GM18507 (cell line): Measurements from ENCODE around the gene SERINC5.
A peak's percentile ranks its signal among the peaks of the same experiment; 100 is the strongest.
"Not testable (repeated sequence)": the region's sequence is repeated elsewhere in the genome, so short reads cannot be mapped to it uniquely, and the experiment has no call there.

Experiments
- DNase-seq: peaks from one replicate; pipeline ENCODE4 v3.0.0; 2011; ENCODE audit warnings: low read depth; ENCODE audit not compliant: insufficient read length; ENCODE audit errors: extremely low spot score
- FAIRE-seq: peaks from 2 replicates; lab custom pipeline; 2011; peaks lifted over from hg19 to GRCh38; lab: Jason Lieb, UNC

Gene SERINC5

DNA sequence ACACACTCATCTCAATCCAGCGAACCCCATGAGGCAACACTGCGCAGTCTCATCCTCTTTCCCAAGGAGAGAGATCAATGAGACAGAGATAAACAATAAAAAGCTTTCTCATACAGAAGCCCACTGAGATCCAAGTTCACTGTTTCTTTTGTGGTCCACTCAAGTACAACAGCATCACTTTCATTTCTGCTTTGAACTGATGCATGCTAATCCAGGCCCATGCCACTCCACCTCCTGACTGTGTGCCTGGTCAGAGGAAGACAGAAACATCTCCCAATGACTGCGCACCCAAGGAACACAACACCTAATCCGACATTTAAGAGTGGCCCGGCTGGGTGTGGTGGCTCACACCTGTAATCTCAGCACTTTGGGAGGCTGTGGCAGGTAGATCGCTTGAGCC lies 104.0 kb downstream of the SERINC5 start:
- no peak for DNase-seq
- no peak for FAIRE-seq

DNA sequence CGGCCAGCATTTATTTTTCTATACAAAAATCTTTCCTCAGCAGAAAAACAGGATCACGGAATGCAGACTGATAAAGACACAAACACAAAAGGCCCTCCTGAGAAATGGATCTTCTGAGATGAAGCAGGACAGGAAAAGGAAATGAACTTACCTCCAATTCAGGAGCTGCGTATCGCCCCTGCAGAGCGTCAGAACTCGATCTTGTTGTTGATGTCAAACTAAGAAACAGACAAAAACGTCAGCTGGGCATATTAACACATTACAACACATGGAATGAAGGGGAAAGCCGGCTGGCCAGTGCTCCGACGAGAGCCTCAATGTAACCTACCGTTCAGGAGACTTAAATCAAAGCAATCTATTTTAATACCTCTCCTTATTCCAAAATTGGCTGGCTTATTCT lies 105.1 kb downstream of the SERINC5 start:
- DNase-seq (no peak), FAIRE-seq (no peak)

DNA sequence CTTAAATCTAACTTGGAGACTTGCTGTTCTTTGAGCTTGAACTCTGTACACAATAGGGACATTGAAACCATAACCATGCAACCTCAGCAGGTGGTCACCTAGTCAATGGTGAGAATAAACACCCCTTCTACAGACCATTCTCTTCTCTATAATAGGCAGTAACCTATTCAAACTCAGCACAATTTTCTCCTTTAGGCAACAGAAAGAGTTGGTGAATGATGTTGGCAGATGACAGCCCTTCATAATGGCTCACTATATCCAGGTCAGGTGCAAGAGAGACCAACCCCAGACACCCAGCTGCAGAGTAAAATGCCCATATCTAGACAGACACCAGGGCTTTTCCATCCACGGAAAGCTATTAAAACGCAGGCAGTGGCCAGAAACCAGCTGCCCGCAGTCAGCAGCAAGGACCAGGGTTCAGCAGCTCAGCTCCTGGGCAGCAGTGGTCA lies 106.7 kb downstream of the SERINC5 start:
- no peak for DNase-seq

DNA sequence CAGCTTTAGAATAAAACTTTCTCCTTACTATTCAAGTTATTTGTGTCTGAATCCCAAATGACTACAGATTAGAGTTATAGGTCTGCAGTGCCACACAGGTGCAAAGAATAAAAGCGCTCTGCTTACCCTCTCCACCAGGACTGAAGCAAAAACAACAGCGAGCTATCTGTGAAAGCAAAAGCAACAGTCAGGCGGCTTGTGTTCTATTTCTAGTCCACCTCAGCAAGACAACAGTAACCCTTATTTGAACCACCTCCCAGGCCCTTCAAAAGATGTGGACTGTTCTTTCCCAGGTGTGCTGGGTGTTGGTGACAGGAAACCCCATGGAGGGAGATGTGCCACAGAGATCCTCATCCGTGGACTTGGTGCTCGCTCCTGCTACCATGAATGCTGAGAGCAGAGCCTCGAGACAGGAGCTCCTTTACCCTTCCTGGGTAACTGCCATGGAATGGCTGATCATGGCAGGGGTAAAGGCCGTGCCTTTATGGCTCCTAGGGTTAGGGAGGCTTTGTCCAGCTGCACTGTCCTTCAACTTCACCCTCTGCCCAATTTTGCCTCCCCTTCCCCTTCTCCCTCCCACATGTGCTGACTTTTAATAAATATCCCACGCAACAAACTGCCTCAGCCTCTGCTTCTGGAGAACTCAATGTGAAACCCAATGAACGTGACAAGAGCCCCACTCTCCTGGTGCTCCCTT lies 108.6 kb downstream of the SERINC5 start:
- no peak for DNase-seq
- no peak for FAIRE-seq

More for the DNA sequence above, 106.7 kb downstream of the SERINC5 start:
- FAIRE-seq, result no peak

DNA sequence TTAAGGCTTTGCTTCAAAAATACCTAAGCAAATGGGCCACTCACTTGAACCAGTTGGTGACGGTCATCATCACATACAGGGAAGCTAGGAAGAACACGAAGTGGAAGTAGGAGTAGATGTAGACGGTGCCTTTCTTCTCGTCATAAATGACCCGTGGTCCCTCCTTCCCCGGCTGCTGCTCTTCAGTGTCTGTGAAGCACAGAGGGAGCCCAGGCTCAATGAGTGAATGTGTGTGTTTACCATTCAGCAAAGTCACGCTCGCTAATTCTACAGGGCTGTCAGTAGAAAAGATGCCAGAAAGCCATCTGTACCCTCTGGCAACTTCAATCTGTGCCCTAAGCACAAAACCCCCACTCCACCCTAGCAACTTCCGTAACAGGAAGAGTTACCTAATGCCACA lies 109.8 kb downstream of the SERINC5 start:
- DNase-seq, result no peak
- no peak for FAIRE-seq

DNA sequence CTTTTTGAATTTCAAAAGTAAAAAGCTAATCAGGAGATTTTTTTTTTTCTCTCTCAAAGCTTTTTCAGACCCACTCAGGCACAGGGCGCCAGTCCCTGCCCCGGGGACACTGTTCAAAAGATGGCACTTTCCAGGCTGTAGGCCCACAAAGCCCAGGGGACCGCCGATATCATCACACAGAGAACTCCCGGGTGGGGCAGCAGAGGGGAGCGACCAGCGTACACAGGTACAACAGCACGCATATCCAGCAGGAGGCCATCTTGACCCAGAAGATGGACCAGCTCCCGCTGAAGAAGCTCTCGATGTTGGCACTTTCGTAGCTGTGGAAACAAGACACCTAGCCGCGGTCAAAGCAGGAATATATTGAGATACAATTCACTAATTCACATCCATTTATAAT lies 112.4 kb downstream of the SERINC5 start:
- DNase-seq (no peak), FAIRE-seq (no peak)

DNA sequence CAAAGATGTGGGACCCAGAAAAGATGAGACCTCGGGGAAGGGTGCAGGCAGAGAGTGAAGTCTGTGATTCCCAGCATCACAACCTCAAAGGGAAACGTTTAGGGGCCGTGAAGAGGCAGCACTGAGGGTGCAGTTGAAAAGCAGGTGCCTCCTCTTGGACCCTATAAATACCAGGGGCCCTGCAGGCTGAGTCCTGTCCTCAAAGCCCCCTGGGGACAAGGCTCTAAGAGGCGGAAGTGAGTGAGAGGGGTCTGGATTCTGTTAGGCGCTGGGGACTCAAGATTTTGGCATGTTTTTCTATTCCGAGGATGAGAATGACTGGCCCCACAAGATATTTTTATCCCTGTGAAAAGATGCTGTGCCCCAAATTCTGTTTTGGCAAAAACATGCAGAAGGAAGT lies 112.9 kb downstream of the SERINC5 start:
- FAIRE-seq (no peak), DNase-seq (no peak)

DNA sequence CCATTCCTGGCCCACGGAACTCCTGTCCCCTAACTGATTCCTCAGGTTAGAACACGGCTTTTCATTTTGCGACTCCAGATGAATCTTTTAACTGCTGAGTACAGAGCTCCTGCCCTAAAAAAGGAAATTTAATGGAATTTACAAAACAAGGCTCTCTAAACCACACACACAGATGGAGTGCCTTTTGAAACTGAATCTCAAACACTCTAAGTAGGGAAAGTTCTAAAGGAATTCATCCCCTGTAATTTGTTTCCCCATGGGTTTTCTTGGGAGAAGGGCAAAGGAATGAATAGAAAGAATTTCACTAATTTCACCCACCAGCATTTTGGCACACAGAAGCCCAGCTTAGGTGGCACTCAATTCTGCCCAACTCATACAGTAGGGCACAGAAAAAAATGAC lies 114.2 kb downstream of the SERINC5 start:
- FAIRE-seq (no peak), DNase-seq (no peak)

DNA sequence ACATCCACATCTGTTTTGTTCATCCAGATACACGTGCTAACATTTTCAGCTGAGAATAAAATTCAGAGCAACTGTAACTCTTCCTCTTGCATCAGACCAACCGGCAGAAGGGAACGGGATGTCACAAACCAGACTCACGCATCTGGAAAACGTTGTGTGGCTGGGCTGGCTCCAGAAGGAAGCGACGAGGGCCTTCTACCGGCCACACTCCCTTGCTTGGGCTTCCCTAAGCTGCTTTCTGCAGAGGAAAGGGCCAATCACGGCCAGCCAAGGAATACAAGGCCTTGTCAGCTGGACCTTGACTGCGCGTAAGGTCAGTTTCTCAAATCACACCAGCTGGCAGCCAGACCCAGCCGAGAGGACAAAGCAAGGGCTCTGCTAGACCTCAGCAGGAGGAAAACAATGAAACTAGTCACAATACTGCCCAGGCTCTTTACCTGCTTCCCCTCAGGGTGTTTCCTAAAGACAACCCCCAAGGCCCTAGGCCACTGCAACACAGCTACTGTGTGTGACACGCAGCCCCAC lies 114.6 kb downstream of the SERINC5 start:
- FAIRE-seq (no peak), DNase-seq (no peak)

DNA sequence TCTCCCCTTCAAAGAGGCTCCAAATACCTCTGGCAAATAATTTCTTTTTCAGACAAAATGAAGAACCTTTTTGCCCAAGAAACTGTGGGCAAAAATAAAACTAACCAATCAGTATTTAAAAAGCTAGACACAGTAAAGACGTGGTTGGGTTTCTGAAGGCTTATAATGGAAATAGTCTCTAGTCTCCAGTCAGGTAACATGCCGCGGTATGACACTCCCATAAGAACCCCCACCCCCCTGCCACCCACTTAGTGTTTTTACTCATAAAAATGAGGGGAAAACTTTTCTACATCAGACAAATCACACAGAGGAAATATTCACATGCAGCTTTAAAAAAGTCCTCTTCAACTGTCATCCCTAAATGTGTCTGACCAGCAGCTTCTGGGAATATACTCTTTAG lies 115.4 kb downstream of the SERINC5 start:
- DNase-seq (no peak), FAIRE-seq (no peak)

DNA sequence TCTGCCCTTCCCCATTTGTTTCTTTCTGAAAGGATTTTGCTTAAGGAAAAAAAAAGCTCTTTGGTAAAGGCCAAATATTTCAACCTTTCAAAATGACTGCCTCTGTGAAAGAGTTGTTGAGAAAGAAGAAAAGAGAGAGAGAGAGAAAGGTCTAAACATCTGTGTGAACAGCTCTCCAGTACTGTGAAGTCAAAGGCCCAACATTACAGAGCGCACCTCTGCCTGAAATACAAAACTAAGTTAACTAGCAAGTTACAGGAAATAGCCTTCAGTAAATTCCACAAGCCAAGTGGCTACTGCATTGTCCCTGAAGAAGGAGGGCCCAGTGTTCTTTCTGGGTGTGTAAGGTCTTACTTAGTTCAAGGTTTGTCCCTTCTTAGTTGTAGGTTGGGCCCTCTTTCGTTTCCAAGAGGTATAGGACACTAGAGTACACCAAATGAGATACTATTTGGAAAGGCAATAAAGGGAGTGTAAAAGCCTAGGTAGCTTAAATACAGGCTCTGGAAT lies 116.3 kb downstream of the SERINC5 start:
- no peak for FAIRE-seq
- no peak for DNase-seq

DNA sequence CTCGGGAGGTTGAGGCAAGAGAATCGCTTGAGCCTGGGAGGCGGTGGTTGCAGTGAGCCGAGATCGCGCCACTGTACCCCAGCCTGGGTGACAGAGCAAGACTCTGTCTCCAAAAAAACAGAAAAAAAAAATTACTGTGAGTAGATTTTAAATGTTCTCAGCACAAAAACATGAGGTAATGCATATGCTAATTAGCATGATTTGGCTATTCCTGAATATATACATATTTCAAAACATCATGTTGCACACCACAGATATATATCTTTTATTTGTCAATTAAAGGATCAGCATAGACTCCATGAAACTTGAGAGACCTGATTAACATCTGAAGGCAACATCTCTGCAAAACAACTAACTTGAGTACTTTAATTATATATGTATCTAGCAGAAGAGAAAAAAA lies 117.4 kb downstream of the SERINC5 start:
- FAIRE-seq (no peak), DNase-seq (no peak)

DNA sequence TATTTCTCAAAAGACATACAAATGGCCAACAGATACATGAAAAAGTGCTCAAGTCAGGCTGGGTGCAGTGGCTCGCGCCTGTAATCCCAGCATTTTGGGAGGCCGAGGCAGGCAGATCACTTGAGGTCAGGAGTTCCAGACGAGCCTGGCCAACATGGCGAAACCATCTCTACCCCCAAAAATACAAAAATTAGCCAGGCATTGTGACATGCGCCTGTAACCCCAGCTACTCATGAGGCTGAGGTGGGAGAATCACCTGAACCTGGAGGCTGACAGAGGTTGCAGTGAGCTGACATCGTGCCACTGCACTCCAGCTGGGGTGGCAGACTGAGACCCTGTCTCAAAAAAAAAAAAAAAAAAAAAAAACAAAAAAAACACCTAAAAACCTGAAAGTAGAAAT lies 119.0 kb downstream of the SERINC5 start:
- DNase-seq, FAIRE-seq: not testable (repeated sequence)

DNA sequence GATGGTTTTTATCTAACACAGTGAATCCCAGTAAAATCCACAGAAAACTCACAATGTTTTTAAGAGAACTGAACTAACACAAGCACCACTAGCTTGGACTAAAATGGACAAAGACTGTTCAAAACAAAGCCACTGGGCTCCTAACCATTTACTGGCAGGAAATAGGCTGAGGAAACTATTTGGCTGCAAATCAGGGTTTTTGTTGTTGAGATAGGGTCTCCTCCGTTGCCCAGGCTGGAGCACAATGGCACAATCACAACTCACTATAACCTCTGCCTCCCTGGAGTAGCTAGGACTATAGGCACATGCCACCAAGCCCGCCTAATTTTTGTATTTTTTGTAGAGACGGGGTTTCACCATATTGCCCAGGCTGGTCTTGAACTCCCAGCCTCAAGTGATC lies 121.0 kb downstream of the SERINC5 start:
- FAIRE-seq (no peak), DNase-seq (no peak)

DNA sequence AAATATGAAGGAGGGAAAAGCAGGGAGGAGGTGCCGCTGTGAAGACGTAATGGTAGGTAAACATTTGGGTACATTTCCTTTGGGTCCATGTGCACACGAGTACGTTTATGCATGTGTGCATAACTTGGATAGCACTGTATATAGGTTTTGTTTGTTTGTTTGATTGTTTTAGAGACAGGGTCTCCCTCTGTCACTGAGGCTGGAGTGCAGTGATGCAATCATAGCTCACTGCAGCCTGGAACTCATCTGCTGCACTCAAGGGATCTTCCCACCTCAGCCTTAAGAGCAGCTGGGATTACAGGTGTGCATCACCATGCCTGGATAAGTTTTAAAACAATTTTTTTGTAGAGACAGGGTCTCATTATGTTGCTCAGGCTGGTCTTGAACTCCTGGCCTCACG lies 126.7 kb downstream of the SERINC5 start:
- no peak for DNase-seq
- FAIRE-seq, result no peak

DNA sequence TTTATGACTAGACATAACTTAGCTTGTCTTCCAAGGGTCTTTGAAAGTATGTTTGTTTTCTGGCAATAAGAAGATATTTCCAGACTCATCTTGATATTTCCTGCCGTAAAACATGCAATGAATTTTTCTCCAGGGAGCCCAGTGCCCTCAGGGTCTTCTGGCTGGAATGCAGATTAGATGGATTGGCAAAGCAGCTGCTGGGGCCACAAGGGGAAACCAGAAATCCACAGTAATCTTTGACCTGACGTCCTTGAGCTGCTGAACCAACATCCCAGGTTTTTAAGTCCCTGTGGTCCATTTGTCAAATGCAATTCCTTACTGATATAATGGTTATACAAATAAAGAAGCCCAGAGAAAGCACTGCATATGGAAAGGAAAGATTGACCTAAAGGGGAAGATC lies 127.7 kb downstream of the SERINC5 start:
- DNase-seq (no peak), FAIRE-seq (no peak)

DNA sequence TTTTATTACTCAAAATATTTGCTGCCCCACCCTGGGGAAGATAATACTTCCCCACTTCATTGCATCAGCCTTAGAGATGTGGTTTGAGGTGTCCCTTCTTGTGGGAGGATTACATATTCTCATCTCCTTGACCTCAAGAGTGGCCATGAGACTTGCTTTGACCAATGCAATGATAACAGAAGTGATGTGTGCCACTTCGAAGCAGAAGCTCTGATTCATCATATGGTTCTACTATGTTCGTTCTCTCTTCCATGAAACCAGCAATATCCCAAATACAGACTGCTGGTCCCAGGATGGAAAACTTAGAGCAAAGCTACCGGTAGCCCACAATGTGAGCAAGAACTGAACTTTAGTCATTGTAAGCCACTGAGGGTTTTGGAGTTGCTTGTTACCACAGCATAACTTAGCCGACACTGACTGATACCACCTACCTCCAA lies 128.7 kb downstream of the SERINC5 start:
- DNase-seq, result no peak
- peak; percentile 48 for FAIRE-seq

DNA sequence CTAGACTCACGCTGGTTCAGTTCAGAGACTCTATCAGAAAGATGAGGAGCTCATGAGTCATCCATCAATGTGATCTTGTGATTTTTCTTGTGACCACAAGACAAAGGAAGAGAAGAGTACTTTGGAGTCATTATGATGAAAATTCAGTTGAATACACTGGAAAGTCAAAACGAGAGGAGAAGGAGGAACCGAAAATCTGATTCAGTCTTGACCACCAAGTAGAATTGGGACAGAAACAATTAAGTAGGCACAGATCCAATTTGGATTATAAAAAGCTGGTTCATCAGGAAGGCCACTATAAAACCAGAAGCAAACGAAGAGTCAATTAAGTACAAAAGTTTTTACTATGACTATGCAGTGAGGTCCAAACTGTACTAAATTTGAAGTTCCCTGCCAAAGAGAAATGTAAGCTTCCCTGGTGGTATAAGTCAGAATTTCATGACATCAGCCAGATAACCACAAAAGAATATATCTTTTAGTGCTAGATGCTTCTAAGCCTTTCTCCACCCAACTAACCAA lies 129.8 kb downstream of the SERINC5 start:
- FAIRE-seq (no peak), DNase-seq (peak; percentile 25)

DNA sequence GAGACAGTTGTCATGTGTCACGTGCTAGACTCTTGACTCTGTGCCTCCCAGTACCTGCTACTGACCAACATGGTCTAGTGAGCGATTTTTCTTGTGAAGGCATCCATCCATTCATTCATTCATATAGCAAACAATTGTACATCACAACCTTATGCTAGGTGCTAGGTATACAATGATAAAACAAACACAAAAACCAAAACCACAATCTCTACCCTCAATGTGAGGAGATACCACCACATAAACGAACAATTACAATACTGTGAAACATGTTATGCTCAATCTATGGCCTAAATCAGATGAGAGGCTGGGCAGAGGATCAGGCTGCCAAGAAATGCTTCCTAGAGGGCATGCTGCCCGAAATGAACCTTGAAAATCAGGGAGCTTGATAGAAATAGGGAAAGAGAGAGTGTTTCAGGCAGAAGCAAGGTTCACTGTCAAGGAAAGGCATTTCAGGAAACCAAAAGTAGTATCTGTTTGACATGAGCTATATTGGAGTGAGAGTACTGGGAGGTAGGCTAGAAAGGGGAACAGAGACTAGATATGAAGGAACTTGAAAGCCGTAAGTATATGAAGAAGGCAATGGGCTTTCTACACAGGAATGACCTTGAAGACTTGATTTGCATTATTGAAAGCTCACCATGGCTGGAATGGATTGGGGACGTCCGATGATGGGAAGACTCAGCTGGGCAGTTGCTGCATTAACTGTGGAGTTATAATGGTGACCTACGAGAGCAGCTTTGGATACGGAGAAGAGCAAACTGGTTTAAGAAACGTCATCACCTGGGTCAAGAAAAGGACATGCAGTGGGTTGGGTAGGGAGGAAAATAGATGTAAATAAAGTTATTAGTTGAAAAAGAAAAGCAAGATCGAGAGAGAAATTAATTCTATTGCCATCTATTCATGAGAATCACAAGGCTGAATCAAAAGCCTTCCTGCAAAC lies 130.6 kb downstream of the SERINC5 start:
- FAIRE-seq (peak; percentile 97), DNase-seq (peak; percentile 18)
